HCT116 (cell line): ENCODE measurements around the gene ZNF618.

Experiments
- CTCF ChIP-seq, 3 experiments: fragments of 200-600 bp in 1 of 3; sonication (generic) in 1 of 3; IDR thresholded peaks in 2 of 3; conservative IDR thresholded peaks in 1 of 3; 2 replicates each; pipeline ENCODE4 v1.5.1; 2012 to 2017; ENCODE audit warnings: low read depth in 2 of 3, low read length in 2 of 3, antibody characterized with exemption in 1 of 3, borderline replicate concordance in 1 of 3, control low read depth in 1 of 3, mild to moderate bottlenecking in 1 of 3, mixed read lengths in 1 of 3, mixed run types in 1 of 3, moderate library complexity in 1 of 3; ENCODE audit not compliant: insufficient read depth in 1 of 3
- EGR1 ChIP-seq: IDR thresholded peaks from 2 replicates; pipeline ENCODE4 v1.6.1; 2012; ENCODE audit warnings: low read depth
- POLR2A ChIP-seq: IDR thresholded peaks from 2 replicates; pipeline ENCODE4 v1.7.0; 2011; ENCODE audit warnings: borderline replicate concordance; ENCODE audit not compliant: insufficient read depth, insufficient read length; ENCODE audit errors: extremely low read depth
- SP1 ChIP-seq: IDR thresholded peaks from 2 replicates; pipeline ENCODE4 v1.6.1; 2012; ENCODE audit warnings: low read depth
- ZNF274 ChIP-seq: fragments of 200-500 bp; sonication (Bioruptor generic); IDR thresholded peaks from 2 replicates; pipeline ENCODE4 v1.6.1; 2014; ENCODE audit warnings: mild to moderate bottlenecking, low read depth, low read length, inconsistent platforms
- TF ChIP-seq, protein P1 (sequence below): IDR thresholded peaks from 2 replicates; pipeline ENCODE4 v1.6.1; 2012

GRCh38 chr9:114003758-114004157 is 127.6 kb downstream of the ZNF618 start:
- no peak for TF ChIP-seq CTCF (IDR thresholded peaks at IDR 0.05 in 2 of 3, conservative IDR thresholded peaks at IDR 0.05 in 1 of 3; ENCODE audit: borderline replicate concordance in 1 of 3, insufficient read depth in 1 of 3, low read depth in 2 of 3, low read length in 2 of 3)
- TF ChIP-seq, protein P1, sequence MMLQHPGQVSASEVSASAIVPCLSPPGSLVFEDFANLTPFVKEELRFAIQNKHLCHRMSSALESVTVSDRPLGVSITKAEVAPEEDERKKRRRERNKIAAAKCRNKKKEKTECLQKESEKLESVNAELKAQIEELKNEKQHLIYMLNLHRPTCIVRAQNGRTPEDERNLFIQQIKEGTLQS: no peak
- TF ChIP-seq SP1: no peak
- no peak for TF ChIP-seq POLR2A
- no peak for TF ChIP-seq EGR1
- TF ChIP-seq ZNF274: no peak
